ENCODE measurements around the gene ALG1L2. TPM values are rescaled to one million over a fixed set of nuclear protein-coding genes. Genes with fewer than 3 reads are reported as not detected.
"Not testable (repeated sequence)": the region's sequence is repeated elsewhere in the genome, so short reads cannot be mapped to it uniquely, and the experiment has no call there.

Gene ALG1L2, protein sequence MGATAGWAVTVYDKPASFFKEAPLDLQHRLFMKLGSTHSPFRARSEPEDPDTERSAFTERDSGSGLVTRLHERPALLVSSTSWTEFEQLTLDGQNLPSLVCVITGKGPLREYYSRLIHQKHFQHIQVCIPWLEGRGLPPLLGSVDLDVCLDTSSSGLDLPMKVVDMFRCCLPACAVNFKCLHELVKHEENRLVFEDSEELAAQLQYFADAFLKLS
- 1 to 10 TPM in 2 of 3 donors, not detected in 1; 1.3 to 1.7 TPM for total RNA-seq
- total RNA-seq (2013), result 2.2 TPM

DNA sequence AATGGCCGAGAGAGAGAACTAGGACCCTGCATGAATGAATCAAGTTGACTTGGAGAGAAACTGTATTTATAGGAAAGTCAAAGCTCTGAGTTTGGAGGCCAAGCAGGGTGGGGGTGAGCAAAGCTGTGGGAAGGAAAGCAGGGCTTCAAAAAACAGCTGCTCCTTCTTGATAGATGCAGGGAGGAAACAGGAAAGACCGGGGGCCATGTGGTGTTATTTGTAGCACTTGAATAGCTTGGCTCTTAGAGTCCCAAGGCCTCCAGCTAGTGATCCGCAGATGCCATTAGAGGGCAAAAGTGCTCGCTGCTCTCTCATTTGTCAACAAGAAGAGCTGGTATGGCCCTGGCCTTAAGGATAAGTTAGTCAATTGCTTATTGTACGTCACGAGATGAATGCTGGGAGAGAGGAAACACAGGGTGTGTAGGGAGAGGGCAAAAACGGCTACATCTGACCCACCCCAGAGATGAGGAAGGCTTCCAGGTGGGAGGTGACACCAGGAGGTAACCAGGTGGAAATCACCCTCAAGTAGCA, at the start of gene ALG1L2:
Gene ALG1L2 (plus strand): TSS at position 481 of the 531 bp plus-strand sequence. CDS start 186 bp downstream, outside the sequence.
- no peak for DNase-seq
- WGBS (ENCODE audit: insufficient coverage), result 16% methylated on average over 7 of the region's 7 CpGs
- ATAC-seq, result no peak
- Histone ChIP-seq H3K4me1 (ENCODE audit: control insufficient read depth, insufficient read depth, low read length) (no peaks in the 10 kb centered on the region), H3K4me3 (ENCODE audit: low read length) (no peak within 1 kb of the TSS), H3K27me3 (ENCODE audit: control insufficient read depth, insufficient read depth, low read length) (no peaks in the 10 kb centered on the region), H3K9me3 (ENCODE audit: control insufficient read depth, insufficient read depth, low read length) (no peaks in the 10 kb centered on the region), H3K36me3 (ENCODE audit: control insufficient read depth, insufficient read depth, low read length) (no peaks in the 10 kb centered on the region), H3K27ac (ENCODE audit: low read length) (no peak within 1 kb of the TSS)
- no peaks in the 10 kb centered on the region for H3K9me3 Mint-ChIP-seq
- no peak for TF ChIP-seq CTCF (IDR thresholded peaks at IDR 0.05)
- H3K27me3 Mint-ChIP-seq (ENCODE audit: low read depth in 2 of 2), result peaks cover 19 to 32% of the 10 kb centered on the region in 2 donors
- intact Hi-C loops (cut with micrococcal nuclease), result no loop called here
- H3K36me3 Mint-ChIP-seq, result no peaks in the 10 kb centered on the region
- peaks cover 0 to 8% of the 10 kb centered on the region in 2 donors for H3K4me1 Mint-ChIP-seq
- H3K4me3 Mint-ChIP-seq, result no peak within 1 kb of the TSS
- H3K27ac Mint-ChIP-seq, result no peak within 1 kb of the TSS

GRCh38 chr3:130037126-130037815, 44.4 kb upstream of the ALG1L2 start:
- H3K4me3 Mint-ChIP-seq; H3K4me1 Mint-ChIP-seq; H3K9me3 Mint-ChIP-seq; H3K36me3 Mint-ChIP-seq; H3K36me3 ChIP-seq (ENCODE audit: control insufficient read depth, insufficient read depth, low read length); ATAC-seq; H3K4me1 ChIP-seq (ENCODE audit: control insufficient read depth, insufficient read depth, low read length); H3K27ac ChIP-seq (ENCODE audit: low read length); DNase-seq; H3K4me3 ChIP-seq (ENCODE audit: low read length); H3K9me3 ChIP-seq (ENCODE audit: control insufficient read depth, insufficient read depth, low read length); H3K27me3 ChIP-seq (ENCODE audit: control insufficient read depth, insufficient read depth, low read length); intact Hi-C loops (cut with micrococcal nuclease); H3K27ac Mint-ChIP-seq: not testable (repeated sequence)
- 82% methylated on average over 11 of the region's 13 CpGs for WGBS (ENCODE audit: insufficient coverage)
- H3K27me3 Mint-ChIP-seq (ENCODE audit: low read depth in 2 of 2), result peaks cover 13 to 14% of the 10 kb centered on the region in 2 donors

DNA sequence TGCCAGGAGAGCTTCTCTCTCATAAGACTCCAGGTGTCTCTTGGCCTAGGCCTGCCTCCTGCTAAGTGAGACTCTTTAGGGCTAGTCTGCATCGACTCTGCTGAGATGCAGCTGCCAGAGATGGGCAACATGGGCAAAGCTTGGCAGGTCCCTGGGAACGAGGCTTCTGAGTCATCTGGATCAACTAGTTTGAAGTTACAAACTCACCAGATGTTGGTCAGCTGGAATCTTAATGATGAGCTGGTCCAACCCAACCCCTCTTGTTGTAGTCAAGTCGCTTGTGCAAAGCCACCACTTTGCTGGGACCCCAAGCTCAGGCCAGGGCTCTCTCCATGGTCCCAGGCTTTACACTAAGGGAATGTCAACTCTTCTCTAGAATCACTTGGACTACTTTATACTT, 38.9 kb upstream of the ALG1L2 start:
- H3K4me1 ChIP-seq (ENCODE audit: control insufficient read depth, insufficient read depth, low read length); H3K27ac Mint-ChIP-seq; H3K27ac ChIP-seq (ENCODE audit: low read length); H3K4me1 Mint-ChIP-seq; intact Hi-C loops (cut with micrococcal nuclease); H3K27me3 Mint-ChIP-seq (ENCODE audit: low read depth in 2 of 2); ATAC-seq; DNase-seq; H3K27me3 ChIP-seq (ENCODE audit: control insufficient read depth, insufficient read depth, low read length); H3K36me3 ChIP-seq (ENCODE audit: control insufficient read depth, insufficient read depth, low read length); H3K4me3 ChIP-seq (ENCODE audit: low read length); H3K9me3 Mint-ChIP-seq; H3K4me3 Mint-ChIP-seq; H3K36me3 Mint-ChIP-seq; H3K9me3 ChIP-seq (ENCODE audit: control insufficient read depth, insufficient read depth, low read length): not testable (repeated sequence)
- WGBS (ENCODE audit: insufficient coverage), result 87% methylated on average over 3 of the region's 3 CpGs

DNA sequence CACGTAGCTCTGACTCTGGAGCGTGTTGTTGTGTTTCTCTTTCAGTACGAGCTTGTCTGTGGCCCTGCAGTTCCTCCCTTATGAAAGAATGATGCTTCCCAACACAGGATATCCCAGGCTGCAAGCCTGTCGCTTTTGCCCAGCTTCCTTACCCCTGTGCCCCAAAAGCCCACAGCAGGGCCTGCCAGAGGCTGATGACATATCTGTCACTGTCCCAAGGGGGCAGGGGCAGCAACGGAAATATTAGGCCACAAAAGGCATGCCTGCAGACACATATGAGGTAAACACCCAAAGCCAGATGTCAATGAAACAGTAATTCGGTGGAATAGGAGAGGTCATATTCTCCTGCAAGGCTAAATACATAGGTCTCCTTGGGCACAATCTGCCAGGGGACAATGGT, 38.0 kb upstream of the ALG1L2 start:
- H3K4me1 ChIP-seq (ENCODE audit: control insufficient read depth, insufficient read depth, low read length); H3K4me3 Mint-ChIP-seq; H3K27ac ChIP-seq (ENCODE audit: low read length); H3K27ac Mint-ChIP-seq; DNase-seq; H3K4me3 ChIP-seq (ENCODE audit: low read length); H3K9me3 ChIP-seq (ENCODE audit: control insufficient read depth, insufficient read depth, low read length); H3K27me3 ChIP-seq (ENCODE audit: control insufficient read depth, insufficient read depth, low read length); intact Hi-C loops (cut with micrococcal nuclease); H3K36me3 ChIP-seq (ENCODE audit: control insufficient read depth, insufficient read depth, low read length); H3K9me3 Mint-ChIP-seq; ATAC-seq; H3K27me3 Mint-ChIP-seq (ENCODE audit: low read depth in 2 of 2); H3K36me3 Mint-ChIP-seq; H3K4me1 Mint-ChIP-seq: not testable (repeated sequence)
- 37% methylated on average over 6 of the region's 6 CpGs for WGBS (ENCODE audit: insufficient coverage)

DNA sequence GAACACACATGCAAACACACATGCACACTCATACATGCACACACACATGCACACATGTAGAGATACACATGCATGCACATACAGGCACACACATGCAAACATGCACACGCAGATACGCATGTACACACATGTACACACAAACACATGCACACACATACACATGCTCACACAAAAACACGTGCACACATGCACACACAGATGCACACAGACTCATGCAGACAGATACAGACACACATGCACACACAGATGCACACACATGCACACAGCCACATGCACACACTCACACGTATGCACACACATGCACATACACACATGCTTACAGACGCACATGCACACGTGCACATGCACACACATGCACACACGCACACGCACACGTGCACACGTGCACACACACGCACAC, 37.3 kb upstream of the ALG1L2 start:
- no peak for ATAC-seq
- WGBS (ENCODE audit: insufficient coverage), result 87% methylated on average over 11 of the region's 11 CpGs
- DNase-seq, result no peak
- Histone ChIP-seq H3K27me3 (ENCODE audit: control insufficient read depth, insufficient read depth, low read length) (no peaks in the 10 kb centered on the region), H3K4me3 (ENCODE audit: low read length) (no peak overlapping the region), H3K9me3 (ENCODE audit: control insufficient read depth, insufficient read depth, low read length) (no peaks in the 10 kb centered on the region), H3K27ac (ENCODE audit: low read length) (no peak overlapping the region), H3K4me1 (ENCODE audit: control insufficient read depth, insufficient read depth, low read length) (no peaks in the 10 kb centered on the region), H3K36me3 (ENCODE audit: control insufficient read depth, insufficient read depth, low read length) (no peaks in the 10 kb centered on the region)
- Mint-ChIP-seq H3K36me3 (no peaks in the 10 kb centered on the region), H3K27ac (no peak overlapping the region), H3K4me3 (no peak overlapping the region), H3K4me1 (no peaks in the 10 kb centered on the region), H3K27me3 (ENCODE audit: low read depth in 2 of 2) (peaks cover 1 to 5% of the 10 kb centered on the region in 2 donors), H3K9me3 (no peaks in the 10 kb centered on the region)
- TF ChIP-seq CTCF (IDR thresholded peaks at IDR 0.05), result no peak
- intact Hi-C loops (cut with micrococcal nuclease), result no loop called here
